Stimulated activated CD4-positive, alpha-beta T cell treated with anti-CD3 and anti-CD28 coated beads, Interleukin-1b, Interleukin-23, amount 100 ng/mL, for 24 hours (primary cell): Measurements from ENCODE around the gene COL5A1.

Experiments
- DNase-seq, 4 experiments: peaks; one replicate each; pipeline ENCODE4 v3.0.0-alpha.2; 2020; ENCODE audit warnings: low read depth in 4 of 4, low spot score in 1 of 4

COL5A1 gene

GRCh38 chr9:134625361-134626068, 16.1 kb upstream of the COL5A1 start:
- DNase-seq: no peak

GRCh38 chr9:134626069-134626423, 15.6 kb upstream of the COL5A1 start:
- DNase-seq: no peak

- DNase-seq: no peak
Observed at GRCh38 chr9:134626571-134627416, 14.8 kb upstream of the COL5A1 start.

GRCh38 chr9:134627417-134628353, 13.9 kb upstream of the COL5A1 start:
- no peak for DNase-seq

GRCh38 chr9:134628354-134628736, 13.3 kb upstream of the COL5A1 start:
- DNase-seq: no peak

- no peak for DNase-seq
Observed at GRCh38 chr9:134629061-134629585, 12.5 kb upstream of the COL5A1 start.

GRCh38 chr9:134629586-134630392, 11.8 kb upstream of the COL5A1 start:
- DNase-seq: no peak

GRCh38 chr9:134630393-134630790, 11.2 kb upstream of the COL5A1 start:
- DNase-seq: no peak

GRCh38 chr9:134630861-134631260, 10.7 kb upstream of the COL5A1 start:
- DNase-seq: no peak

- no peak for DNase-seq
Observed at GRCh38 chr9:134631881-134632280, 9.7 kb upstream of the COL5A1 start.

- no peak for DNase-seq
Observed at GRCh38 chr9:134632329-134632728, 9.3 kb upstream of the COL5A1 start.

- DNase-seq: no peak
Observed at GRCh38 chr9:134633362-134634142, 8.1 kb upstream of the COL5A1 start.

GRCh38 chr9:134634176-134634575, 7.4 kb upstream of the COL5A1 start:
- DNase-seq: no peak

- DNase-seq: no peak
Observed at GRCh38 chr9:134634667-134635230, 6.9 kb upstream of the COL5A1 start.

- DNase-seq: no peak
Observed at GRCh38 chr9:134635351-134636148, 6.1 kb upstream of the COL5A1 start.

GRCh38 chr9:134636149-134636507, 5.5 kb upstream of the COL5A1 start:
- no peak for DNase-seq

GRCh38 chr9:134637241-134637640, 4.4 kb upstream of the COL5A1 start:
- DNase-seq: no peak

- no peak for DNase-seq
Observed at GRCh38 chr9:134637696-134638501, 3.7 kb upstream of the COL5A1 start.
